Measurements from ENCODE around the gene GHR. TPM values are rescaled to one million over a fixed set of nuclear protein-coding genes. Genes with fewer than 3 reads are reported as not detected.

The GHR gene
- total RNA-seq, 4 donors from 2014 or later: 1.8 to 12.4 (median 3.7) TPM

- no peak overlapping the region for H3K27ac ChIP-seq
- no peak for DNase-seq
- no peaks in the 10 kb centered on the region for H3K27me3 ChIP-seq
- H3K9me3 ChIP-seq: no peaks in the 10 kb centered on the region
- TF ChIP-seq POLR2A (IDR thresholded peaks at IDR 0.05): no peak
- no peak for TF ChIP-seq CTCF (IDR thresholded peaks at IDR 0.05)
- no peaks in the 10 kb centered on the region for H3K4me1 ChIP-seq
- H3K36me3 ChIP-seq: no peaks in the 10 kb centered on the region
- H3K4me3 ChIP-seq: no peak overlapping the region
Observed at GRCh38 chr5:42740920-42741319, 317.7 kb downstream of the GHR start.

- Histone ChIP-seq H3K36me3 (no peaks in the 10 kb centered on the region), H3K27me3 (no peaks in the 10 kb centered on the region), H3K27ac (no peak overlapping the region), H3K9me3 (no peaks in the 10 kb centered on the region), H3K4me3 (no peak overlapping the region), H3K4me1 (no peaks in the 10 kb centered on the region)
- TF ChIP-seq POLR2A (IDR thresholded peaks at IDR 0.05) (no peak), CTCF (IDR thresholded peaks at IDR 0.05) (peak in 3 of 6 experiments; percentile 30 to 35 (median 33))
- DNase-seq: no peak
Observed at GRCh38 chr5:42745426-42745825, 322.2 kb downstream of the GHR start.

- Histone ChIP-seq H3K4me3 (no peak overlapping the region), H3K27ac (no peak overlapping the region), H3K9me3 (no peaks in the 10 kb centered on the region), H3K4me1 (no peaks in the 10 kb centered on the region), H3K27me3 (no peaks in the 10 kb centered on the region), H3K36me3 (no peaks in the 10 kb centered on the region)
- TF ChIP-seq CTCF (IDR thresholded peaks at IDR 0.05) (no peak), POLR2A (IDR thresholded peaks at IDR 0.05) (no peak)
- no peak for DNase-seq
Observed at GRCh38 chr5:42745856-42746255, 322.6 kb downstream of the GHR start.

GRCh38 chr5:42749020-42749419 is 325.8 kb downstream of the GHR start:
- no peaks in the 10 kb centered on the region for H3K36me3 ChIP-seq
- no peak overlapping the region for H3K27ac ChIP-seq
- no peak overlapping the region for H3K4me3 ChIP-seq
- H3K4me1 ChIP-seq: no peaks in the 10 kb centered on the region
- no peak for DNase-seq
- no peaks in the 10 kb centered on the region for H3K9me3 ChIP-seq
- H3K27me3 ChIP-seq: no peaks in the 10 kb centered on the region
- no peak for TF ChIP-seq CTCF (IDR thresholded peaks at IDR 0.05)
- TF ChIP-seq POLR2A (IDR thresholded peaks at IDR 0.05): no peak

GRCh38 chr5:42750507-42750906 is 327.3 kb downstream of the GHR start:
- Histone ChIP-seq H3K4me1 (no peaks in the 10 kb centered on the region), H3K27ac (no peak overlapping the region), H3K36me3 (no peaks in the 10 kb centered on the region), H3K4me3 (no peak overlapping the region), H3K27me3 (no peaks in the 10 kb centered on the region), H3K9me3 (no peaks in the 10 kb centered on the region)
- no peak for TF ChIP-seq POLR2A (IDR thresholded peaks at IDR 0.05)
- no peak for TF ChIP-seq CTCF (IDR thresholded peaks at IDR 0.05)
- DNase-seq: no peak

GRCh38 chr5:42751044-42751443 is 327.8 kb downstream of the GHR start:
- TF ChIP-seq POLR2A (IDR thresholded peaks at IDR 0.05) (no peak), CTCF (IDR thresholded peaks at IDR 0.05) (no peak)
- no peaks in the 10 kb centered on the region for H3K9me3 ChIP-seq
- H3K36me3 ChIP-seq: no peaks in the 10 kb centered on the region
- DNase-seq: no peak
- H3K4me3 ChIP-seq: no peak overlapping the region
- no peaks in the 10 kb centered on the region for H3K4me1 ChIP-seq
- H3K27me3 ChIP-seq: no peaks in the 10 kb centered on the region
- no peak overlapping the region for H3K27ac ChIP-seq
